A673 (cell line): ENCODE data around the gene OS9. TPM values are rescaled to one million over a fixed set of nuclear protein-coding genes. Genes with fewer than 3 reads are reported as not detected.

Experiments
- BruUV-seq: library from RNA; stranded (reverse); fragments of 400-500 nt; replicated peaks from 2 replicates; lab custom pipeline; 2021; lab: Mats Ljungman, UMichigan
- CTCF ChIA-PET: fragments of 300-600 bp; sonication (Branson Sonifier 250); formaldehyde crosslinking; loops from one replicate; lab custom pipeline; 2022; ENCODE audit warnings: antibody characterized with exemption; lab: Charles Lee
- POLR2A ChIA-PET: fragments of 300-600 bp; sonication (Branson Sonifier 250); formaldehyde crosslinking; loops from one replicate; lab custom pipeline; 2022; ENCODE audit warnings: antibody characterized with exemption; ENCODE audit not compliant: low non-redundant PET; lab: Charles Lee
- DNase-seq: peaks from one replicate; pipeline ENCODE4 v3.0.0-alpha.2; 2015; ENCODE audit warnings: low spot score
- H3K27ac ChIP-seq: fragments of 200-600 bp; sonication (generic); 2 replicates; pipeline ENCODE4 v1.5.1; 2016; ENCODE audit warnings: mixed run types, low read depth, mild to moderate bottlenecking, mixed read lengths, antibody characterized with exemption, low read length; ENCODE audit not compliant: poor library complexity, severe bottlenecking
- H3K27me3 ChIP-seq: fragments of 200-600 bp; sonication (generic); replicated peaks from 2 replicates; pipeline ENCODE4 v1.6.1; 2017; ENCODE audit warnings: mixed run types, low read depth, mild to moderate bottlenecking, mixed read lengths, antibody characterized with exemption, low read length; ENCODE audit not compliant: insufficient read depth, poor library complexity
- H3K36me3 ChIP-seq: fragments of 200-600 bp; sonication (generic); 2 replicates; pipeline ENCODE4 v1.6.1; 2016; ENCODE audit warnings: mixed run types, mild to moderate bottlenecking, mixed read lengths, antibody characterized with exemption, low read length; ENCODE audit not compliant: insufficient read depth, poor library complexity, severe bottlenecking
- H3K4me1 ChIP-seq: fragments of 200-600 bp; sonication (generic); 2 replicates; pipeline ENCODE4 v1.6.1; 2017; ENCODE audit warnings: mixed run types, mild to moderate bottlenecking, mixed read lengths, antibody characterized with exemption, low read length; ENCODE audit not compliant: insufficient read depth, poor library complexity, severe bottlenecking
- H3K4me3 ChIP-seq: fragments of 200-600 bp; sonication (generic); 2 replicates; pipeline ENCODE4 v1.5.1; 2016; ENCODE audit warnings: low read depth, mixed run types, mild to moderate bottlenecking, mixed read lengths, low read length; ENCODE audit not compliant: poor library complexity, severe bottlenecking
- H3K9me3 ChIP-seq: fragments of 200-600 bp; sonication (generic); 2 replicates; pipeline ENCODE4 v1.6.1; 2016; ENCODE audit warnings: mixed run types, low read depth, mild to moderate bottlenecking, mixed read lengths, antibody characterized with exemption, low read length; ENCODE audit not compliant: poor library complexity, severe bottlenecking
- EZH2 ChIP-seq: fragments of 200-600 bp; sonication (generic); IDR thresholded peaks from 2 replicates; pipeline ENCODE4 v1.6.1; 2017; ENCODE audit warnings: borderline replicate concordance, low read depth, mild to moderate bottlenecking, mixed read lengths, antibody characterized with exemption, low read length; ENCODE audit not compliant: poor library complexity, severe bottlenecking
- intact Hi-C: fragments of 100-400 bp; cut with micrococcal nuclease; formaldehyde crosslinking; loops from one replicate; pipeline ENCODE4 v1.10.0; 2022; ENCODE audit not compliant: unreplicated experiment
- total RNA-seq: library from RNA; stranded (reverse); gene quantifications from 2 replicates; pipeline ENCODE4 v1.2.3, GENCODE V29; 2021
- TF ChIP-seq, protein P1 (sequence below): fragments of 300-800, 200-600 bp; sonication (generic); conservative IDR thresholded peaks from 2 replicates; pipeline ENCODE4 v1.5.1; 2017; ENCODE audit warnings: low read depth, mild to moderate bottlenecking, antibody characterized with exemption, low read length, moderate library complexity, mixed read lengths

Gene OS9
- total RNA-seq, 1 experiment from 2014 or later, result 142 TPM

DNA sequence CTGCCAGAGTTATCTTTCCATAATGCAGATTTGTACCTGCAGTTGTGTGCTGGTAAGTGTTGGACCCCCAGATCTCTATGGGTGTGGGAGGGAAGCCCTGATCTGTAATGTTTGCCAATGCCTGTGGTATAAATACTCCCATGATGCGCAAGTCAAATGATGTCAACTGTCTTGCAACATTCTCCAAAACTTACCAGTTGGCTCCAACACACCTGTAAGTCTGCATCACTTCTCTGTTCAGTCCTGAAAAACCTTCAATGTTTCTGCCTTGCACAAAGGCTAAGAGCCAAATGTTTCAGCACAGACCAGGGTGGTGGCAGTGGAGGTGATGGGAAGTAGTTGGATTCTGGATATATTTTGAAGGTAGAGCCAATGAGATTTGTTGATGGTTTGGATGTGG lies 3.1 kb downstream of the OS9 start:
- H3K4me1 ChIP-seq, result no peaks in the 10 kb centered on the region
- ChIA-PET POLR2A (no interaction called here), CTCF (interaction anchor here (0.7 kb wide), 1 partner anchor 55 kb away, joined by 3 read pairs; the partner anchor contains the start of gene CDK4)
- no peak overlapping the region for H3K4me3 ChIP-seq
- intact Hi-C loops, result no loop called here
- peaks cover 13% of the 10 kb centered on the region for H3K36me3 ChIP-seq
- no TSS peak for BruUV-seq
- H3K27me3 ChIP-seq, result no peaks in the 10 kb centered on the region
- H3K9me3 ChIP-seq, result no peaks in the 10 kb centered on the region
- TF ChIP-seq, protein P1, sequence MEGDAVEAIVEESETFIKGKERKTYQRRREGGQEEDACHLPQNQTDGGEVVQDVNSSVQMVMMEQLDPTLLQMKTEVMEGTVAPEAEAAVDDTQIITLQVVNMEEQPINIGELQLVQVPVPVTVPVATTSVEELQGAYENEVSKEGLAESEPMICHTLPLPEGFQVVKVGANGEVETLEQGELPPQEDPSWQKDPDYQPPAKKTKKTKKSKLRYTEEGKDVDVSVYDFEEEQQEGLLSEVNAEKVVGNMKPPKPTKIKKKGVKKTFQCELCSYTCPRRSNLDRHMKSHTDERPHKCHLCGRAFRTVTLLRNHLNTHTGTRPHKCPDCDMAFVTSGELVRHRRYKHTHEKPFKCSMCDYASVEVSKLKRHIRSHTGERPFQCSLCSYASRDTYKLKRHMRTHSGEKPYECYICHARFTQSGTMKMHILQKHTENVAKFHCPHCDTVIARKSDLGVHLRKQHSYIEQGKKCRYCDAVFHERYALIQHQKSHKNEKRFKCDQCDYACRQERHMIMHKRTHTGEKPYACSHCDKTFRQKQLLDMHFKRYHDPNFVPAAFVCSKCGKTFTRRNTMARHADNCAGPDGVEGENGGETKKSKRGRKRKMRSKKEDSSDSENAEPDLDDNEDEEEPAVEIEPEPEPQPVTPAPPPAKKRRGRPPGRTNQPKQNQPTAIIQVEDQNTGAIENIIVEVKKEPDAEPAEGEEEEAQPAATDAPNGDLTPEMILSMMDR, result no peak
- TF ChIP-seq EZH2, result no peak
- DNase-seq, result no peak
- H3K27ac ChIP-seq, result no peak overlapping the region

DNA sequence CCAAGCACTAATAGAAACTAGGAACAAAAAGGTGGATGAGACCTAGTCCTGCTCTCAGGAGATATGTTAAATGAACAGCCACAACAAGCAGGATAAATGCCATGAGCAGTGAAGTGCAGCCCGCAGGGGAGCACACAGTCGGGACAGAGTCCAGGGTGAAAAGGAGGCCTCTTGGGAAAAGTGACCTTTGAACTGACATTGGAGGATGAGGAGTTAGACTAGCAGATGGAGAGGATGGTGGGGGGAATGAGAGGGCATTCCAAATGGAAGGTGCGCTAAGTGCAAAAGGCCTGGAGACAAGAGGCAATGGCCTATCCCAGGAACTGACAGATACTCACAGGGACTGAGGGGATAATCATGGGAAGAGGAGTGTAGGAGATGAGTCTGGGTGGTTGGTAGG lies 4.5 kb downstream of the OS9 start:
- Histone ChIP-seq H3K4me1 (no peaks in the 10 kb centered on the region), H3K27me3 (no peaks in the 10 kb centered on the region), H3K9me3 (no peaks in the 10 kb centered on the region), H3K27ac (no peak overlapping the region), H3K4me3 (no peak overlapping the region), H3K36me3 (peaks cover 13% of the 10 kb centered on the region)
- no peak for DNase-seq
- BruUV-seq, result no TSS peak
- intact Hi-C loops, result no loop called here
- ChIA-PET POLR2A (no interaction called here), CTCF (no interaction called here)
- TF ChIP-seq, protein P1, result no peak
- no peak for TF ChIP-seq EZH2

DNA sequence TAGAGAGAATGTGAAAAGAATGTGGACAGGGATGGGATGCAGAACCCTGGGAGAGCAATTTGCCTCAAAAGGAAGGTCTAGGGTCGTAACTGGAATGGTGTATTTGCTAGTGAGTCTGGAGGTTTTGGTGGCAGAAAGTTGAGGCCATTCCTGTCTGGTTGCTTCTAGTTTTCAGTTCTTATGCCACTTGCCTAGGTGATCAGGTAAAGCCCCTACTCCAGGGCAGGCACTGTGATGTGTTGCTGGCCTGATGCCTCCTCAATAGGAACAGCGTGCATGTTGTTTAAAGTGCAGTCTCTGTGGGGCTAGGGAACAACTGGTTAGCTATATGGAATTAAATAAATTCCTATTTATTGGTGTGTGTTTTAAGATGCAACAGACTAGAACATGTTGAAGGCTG lies 6.4 kb downstream of the OS9 start:
- intact Hi-C loops, result no loop called here
- BruUV-seq, result no TSS peak
- CTCF ChIA-PET, result no interaction called here
- DNase-seq, result no peak
- POLR2A ChIA-PET, result no interaction called here
- Histone ChIP-seq H3K4me3 (no peak overlapping the region), H3K4me1 (no peaks in the 10 kb centered on the region), H3K9me3 (no peaks in the 10 kb centered on the region), H3K27ac (no peak overlapping the region), H3K36me3 (peaks cover 13% of the 10 kb centered on the region), H3K27me3 (no peaks in the 10 kb centered on the region)
- TF ChIP-seq, protein P1, result no peak
- no peak for TF ChIP-seq EZH2
